ENCODE data around the gene XXYLT1. TPM values are rescaled to one million over a fixed set of nuclear protein-coding genes. Genes with fewer than 3 reads are reported as not detected.
"Not testable (repeated sequence)": the region's sequence is repeated elsewhere in the genome, so short reads cannot be mapped to it uniquely, and the experiment has no call there.

The XXYLT1 gene
- total RNA-seq, 1 donor from 2014 or later, result 10.0 TPM

DNA sequence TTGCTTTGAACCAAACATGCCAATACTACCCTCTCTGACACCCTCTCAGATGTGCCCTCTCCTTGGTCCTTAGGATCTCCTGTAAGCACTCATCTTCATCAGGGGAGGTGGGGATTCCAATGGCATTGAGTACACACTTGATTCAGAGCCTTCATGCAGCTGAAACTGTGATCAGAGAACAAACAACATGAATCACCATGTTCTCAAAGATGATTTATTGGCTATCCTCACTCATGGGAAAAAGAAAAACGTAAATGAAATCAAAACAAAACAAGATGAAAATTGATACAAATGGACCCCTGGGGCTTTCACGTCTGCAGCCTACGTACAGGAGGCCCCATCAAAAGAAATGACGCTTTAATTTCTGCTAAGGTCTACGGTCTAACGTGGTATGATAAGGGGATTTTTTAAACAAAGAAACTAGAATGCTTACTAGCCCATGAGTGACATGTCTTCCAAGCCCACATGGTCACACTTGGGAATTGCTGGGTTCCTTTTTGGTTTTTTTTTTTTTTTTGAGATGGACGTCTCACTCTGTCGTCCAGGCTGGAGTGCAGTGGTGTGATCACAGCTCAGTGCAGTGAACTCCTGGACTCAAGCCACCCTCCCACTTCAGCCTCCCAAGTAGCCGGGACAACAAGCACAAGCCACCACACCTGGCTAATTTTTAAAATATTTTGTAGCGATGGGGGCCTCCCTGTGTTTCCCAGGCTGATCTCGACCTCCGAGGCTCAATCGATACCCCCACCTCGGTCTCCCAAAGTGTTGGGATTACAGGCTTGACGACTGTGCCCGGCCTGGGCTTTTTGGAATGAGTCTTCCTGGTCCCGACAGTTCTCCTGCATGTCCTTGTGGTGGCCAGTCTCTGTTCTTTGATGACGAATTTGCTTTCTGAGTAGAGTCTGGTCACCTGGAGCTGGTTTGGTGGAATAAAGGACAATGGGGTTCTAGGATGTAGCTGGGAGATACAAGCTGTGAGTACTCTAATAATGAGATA is 202.6 kb downstream of the XXYLT1 start:
- intact Hi-C loops (cut with micrococcal nuclease), result no loop called here

DNA sequence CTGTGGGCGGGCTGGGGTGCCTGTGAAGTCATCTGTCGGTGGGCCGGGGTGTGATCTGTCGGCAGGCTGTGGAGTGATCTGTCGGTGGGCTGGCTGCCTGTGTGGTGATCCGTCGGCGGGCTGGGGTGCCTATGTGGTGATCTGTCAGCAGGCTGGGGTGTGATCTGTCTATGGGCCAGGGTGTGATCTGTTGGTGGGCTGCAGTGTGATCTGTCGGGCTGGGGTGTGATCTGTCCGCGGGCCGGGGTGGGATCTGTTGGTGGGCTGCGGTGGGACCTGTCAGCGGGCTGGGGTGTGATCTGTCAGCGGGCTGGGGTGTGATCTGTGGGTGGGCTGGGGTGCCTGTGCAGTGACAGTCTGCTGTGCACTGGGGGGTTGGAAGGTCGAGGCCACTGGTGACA is 204.5 kb downstream of the XXYLT1 start:
- intact Hi-C loops (cut with micrococcal nuclease), result no loop called here

DNA sequence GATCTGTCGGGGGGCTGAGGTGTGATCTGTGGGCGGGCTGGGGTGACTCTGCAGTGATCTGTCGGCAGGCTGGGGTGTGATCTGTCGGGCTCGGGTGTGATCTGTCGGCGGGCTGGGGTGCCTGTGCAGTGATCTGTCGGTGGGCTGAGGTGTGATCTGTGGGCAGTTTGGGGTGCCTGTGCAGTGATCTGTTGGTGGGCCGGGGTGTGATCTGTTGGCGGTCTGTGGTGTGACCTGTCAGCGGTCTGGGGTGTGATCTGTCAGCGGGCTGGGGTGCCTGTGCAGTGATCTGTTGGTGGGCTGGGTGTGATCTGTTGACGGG is 205.1 kb downstream of the XXYLT1 start:
- intact Hi-C loops (cut with micrococcal nuclease), result no loop called here

DNA sequence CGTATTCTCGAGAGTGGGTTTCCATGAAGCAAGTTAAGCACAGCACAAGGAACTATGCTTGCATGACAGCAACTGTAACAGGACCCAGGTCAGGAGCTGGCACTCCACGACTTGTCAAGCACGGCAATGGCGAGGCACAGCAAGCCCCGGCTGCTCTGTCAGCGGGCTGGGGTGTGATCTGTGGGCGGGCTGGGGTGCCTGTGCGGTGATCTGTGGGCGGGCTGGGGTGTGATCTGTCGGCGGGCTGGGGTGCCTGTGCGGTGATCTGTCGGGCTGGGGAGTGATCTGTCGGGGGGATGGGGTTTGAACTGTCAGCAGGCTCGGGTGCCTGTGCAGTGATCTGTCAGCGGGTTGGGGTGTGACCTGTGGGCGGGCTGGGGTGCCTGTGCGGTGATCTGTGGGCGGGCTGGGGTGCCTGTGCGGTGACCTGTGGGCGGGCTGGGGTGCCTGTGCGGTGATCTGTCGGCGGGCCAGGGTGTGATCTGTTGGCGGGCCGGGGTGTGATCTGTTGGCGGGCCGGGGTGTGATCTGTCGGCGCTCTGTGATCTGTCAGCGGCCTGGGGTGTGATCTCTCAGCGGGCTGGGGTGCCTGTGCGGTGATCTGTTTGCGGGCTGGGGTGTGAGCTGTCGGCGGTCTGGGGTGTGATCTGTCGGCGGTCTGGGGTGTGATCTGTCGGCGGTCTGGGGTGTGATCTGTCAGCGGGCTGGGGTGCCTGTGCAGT is 205.7 kb downstream of the XXYLT1 start:
- intact Hi-C loops (cut with micrococcal nuclease), result no loop called here

DNA sequence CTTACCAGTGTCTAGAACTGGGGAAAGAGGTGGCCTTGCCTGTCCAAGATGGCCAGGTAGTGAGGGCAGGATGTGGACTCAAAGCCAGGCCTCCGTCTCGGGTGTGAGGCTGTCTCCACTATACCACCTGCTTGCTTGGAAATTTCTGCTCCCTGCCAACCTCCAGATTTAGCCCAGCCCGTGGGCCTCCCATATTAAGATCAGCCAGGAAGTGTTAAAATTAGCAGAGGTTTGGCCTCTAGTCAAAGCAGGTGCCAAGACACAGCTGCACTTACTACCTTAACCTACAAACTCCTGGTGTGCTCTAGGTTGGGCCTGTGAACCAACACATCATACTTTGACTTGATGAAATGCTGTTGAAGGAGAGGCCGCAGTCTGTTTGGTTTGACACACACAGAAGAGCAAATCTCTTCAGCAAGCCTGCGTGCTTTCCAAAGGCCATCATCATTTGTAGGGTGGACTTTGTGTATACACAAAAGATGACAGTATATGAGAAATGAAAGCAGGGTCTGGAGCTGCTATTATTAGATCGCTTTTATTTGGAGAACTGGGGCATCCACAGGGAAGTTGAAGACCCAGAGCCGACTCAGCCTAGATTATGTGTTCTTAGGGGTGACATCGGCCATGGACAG is 206.5 kb downstream of the XXYLT1 start:
- intact Hi-C loops (cut with micrococcal nuclease), result no loop called here

DNA sequence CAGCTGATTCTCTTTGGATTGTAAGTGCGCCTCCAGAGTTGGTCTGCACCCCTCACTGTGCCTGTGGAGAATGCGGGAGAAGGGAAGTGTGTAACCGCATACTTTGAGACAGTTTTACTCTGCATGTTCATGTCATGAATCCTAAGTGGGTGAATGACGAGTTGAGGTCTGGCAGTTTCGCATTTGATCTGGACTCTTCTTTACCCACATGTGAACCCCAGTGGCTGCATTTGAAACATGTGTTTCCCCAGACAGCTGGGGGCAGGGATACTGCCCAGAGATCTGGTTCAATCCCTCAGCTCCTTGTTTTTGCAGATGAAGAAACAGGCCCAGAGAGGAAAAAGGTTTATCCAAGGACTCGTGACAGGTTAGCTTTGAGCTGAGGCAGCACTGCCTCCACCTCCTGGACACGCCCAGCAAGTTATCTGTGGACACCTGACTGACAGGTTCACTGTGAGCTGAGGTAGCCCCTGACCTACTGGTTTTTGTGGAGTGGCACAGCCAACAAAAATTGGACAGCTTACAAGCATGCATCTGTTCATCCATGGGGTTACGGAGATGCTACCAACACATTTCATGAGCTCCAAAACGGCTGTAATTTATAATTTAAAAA is 207.3 kb downstream of the XXYLT1 start:
- intact Hi-C loops (cut with micrococcal nuclease), result no loop called here

DNA sequence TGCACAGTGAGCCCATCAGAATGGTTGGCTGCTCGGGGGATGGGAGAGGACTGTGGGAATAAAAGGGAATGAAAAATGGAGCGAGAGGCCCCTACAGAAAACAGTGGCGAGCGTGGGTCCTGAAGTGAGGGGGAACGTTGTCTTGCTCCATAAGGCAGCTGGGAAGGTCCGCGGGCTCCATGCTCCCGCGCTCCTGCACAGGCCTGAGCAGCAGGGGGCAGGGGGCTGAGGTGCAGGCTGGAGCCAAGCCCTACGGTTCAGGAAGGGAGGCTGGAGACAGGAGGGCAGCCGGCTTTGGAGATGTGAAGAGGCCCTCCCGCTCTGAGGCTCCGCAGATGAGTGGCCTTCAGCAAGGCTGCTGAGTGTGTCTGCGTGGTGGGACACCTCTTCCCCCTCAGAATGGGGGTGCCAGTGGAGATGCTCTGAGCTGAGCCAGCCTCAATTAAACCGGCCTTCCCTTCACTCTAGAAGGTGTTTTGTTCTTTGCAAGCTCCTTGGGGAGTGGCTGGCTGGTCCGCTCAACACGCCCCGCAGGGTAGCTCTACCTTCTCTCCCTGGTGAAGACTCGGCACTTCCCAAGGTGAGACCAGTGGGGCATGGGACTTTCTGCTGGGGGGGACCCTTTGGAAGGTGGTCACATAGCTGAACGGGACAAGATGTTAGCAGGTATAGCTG is 208.0 kb downstream of the XXYLT1 start:
- intact Hi-C loops (cut with micrococcal nuclease), result no loop called here

DNA sequence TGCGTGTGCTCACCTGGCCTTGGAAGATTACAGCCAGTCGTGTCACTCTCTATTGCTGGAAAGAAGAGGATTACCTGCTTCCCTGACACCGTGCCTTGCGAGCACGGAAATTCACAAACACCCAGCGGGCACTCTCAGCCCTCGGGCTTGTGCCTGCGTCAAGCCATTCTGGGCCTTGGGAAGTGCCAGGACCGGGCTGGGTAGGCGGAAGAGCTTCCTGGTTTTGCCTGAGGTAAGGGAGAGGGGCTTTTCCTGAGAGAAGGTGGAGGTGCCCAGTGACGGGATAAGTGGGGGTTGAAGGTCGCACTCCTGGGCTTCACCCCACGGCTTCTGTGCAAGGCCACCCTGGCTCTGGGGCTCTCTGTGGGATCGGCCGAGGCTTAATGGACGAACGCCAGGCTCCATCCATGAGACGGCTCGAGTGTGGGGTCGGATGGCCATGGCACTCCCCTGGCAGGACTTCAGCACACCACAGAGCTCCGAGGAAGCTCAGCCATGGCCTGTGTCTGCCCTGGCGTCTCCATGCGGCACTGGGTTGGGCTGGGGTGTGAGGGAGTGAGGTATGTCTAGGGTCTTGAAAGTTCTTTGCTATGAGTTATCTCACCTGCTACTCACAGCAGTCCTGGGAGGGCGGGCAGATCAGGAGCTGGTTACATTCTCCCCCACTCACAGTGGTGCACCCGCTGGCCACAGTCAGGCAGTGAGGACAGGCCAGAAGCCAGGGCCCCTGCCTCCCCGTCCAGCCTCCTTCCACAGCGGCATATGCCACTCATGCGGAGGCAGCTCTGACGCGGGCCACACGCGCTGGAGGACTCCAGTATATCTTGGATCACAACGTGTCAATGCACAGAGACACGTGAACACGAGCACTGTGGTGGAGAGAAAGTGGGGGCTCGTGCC is 209.0 kb downstream of the XXYLT1 start:
- intact Hi-C loops (cut with micrococcal nuclease), result no loop called here

DNA sequence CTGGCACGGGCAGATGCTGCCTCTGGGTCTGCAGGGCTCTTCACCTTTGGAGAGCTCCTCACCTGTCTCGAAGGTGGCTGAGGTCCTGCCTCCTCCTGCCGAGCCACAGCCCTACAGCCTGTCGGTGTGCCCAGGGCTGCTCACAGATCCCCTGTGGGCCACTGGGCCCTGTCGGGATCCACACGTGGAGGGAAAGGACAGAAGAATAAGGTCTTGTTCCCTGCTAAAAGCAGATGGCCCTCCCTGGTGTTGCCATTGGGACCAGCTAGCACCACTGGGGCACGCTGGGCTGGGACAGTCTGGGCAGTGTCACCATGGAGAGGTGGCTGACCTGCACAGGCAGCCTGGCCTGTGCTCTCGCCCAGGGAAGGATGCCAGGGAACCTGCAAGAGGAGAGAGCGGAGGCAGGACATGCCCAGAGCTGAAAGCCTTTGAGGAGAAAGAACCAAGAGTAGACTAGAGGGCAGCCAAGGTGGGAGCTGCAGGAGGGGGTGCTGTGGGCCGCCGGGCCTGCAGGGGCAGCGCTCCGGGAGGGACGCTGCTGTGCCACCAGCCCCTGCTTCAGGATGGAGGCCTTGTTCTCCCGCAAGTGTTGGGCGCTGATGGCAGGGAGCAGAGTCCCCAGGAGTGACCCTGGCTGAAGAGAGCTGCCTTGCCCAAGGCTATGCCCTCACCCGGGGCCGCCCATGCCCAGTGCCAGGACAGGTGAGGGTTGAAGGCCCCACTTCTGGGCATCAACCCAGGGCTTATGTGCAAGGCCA is 210.2 kb downstream of the XXYLT1 start:
- intact Hi-C loops (cut with micrococcal nuclease), result no loop called here

DNA sequence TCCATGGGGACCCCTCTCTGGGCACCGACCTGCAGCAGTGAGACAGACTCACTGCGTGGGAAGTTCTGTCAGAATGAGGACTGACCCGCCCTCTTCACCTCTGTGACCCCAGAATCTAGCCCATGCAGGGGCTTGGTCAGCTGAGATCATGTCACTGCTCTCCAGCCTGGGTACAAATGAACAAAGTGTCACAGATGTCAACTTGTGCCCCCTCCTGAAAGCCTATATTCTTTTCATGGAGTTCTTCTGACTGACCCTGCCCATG is 210.8 kb downstream of the XXYLT1 start:
- intact Hi-C loops (cut with micrococcal nuclease), result no loop called here

DNA sequence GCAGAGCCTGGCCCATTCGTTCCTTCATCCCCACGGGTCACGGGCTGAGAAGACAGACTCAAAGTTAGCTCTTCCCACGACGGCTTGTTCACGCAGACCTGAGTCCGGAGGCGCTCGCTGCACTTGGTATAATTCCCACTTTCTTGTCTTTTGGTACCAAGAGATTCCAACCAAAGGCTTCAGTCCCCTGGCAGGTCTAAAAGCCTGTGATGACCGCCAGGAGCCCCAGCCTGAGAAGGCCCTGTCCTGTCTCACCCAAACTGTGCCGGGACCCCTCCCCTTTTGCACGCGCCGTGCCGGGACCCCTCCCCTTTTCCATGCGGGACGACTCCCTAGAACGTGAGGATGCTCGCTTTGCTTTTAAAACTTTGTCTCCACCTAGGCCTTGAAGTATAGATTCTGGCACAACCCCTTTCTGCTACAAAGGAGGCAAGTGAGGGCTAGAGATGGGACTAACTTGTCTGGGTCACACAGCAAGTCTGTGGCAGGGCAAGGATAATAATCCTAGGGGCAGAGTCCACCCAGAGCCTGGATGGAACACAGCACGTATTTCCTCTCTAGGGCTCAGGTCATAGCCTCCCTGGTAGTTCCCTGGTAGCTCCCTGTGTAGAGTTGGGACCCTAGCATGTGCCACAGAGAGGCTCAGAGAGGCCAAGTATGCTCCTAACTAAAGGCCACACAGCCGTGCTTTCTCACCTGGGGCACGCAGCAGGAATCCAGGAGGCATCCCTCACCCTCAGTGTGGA is 211.3 kb downstream of the XXYLT1 start:
- intact Hi-C loops (cut with micrococcal nuclease), result no loop called here

DNA sequence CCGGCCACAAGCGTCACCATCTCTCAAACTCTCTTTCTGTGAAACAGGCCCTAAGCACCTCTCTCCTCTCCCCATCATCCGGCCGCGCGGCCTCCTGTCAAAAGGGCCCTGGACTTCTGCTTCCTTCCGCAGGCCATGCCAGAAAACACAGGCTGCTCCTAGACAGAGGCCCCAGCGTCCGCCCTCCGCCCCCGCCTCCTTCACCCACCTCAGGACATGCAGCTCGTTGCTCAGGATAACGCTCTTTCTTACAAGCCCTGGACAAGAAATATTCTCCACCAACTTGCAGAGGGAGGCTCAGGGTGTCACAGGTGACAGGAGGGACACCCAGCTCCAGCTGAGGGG is 212.0 kb downstream of the XXYLT1 start:
- intact Hi-C loops (cut with micrococcal nuclease), result no loop called here

DNA sequence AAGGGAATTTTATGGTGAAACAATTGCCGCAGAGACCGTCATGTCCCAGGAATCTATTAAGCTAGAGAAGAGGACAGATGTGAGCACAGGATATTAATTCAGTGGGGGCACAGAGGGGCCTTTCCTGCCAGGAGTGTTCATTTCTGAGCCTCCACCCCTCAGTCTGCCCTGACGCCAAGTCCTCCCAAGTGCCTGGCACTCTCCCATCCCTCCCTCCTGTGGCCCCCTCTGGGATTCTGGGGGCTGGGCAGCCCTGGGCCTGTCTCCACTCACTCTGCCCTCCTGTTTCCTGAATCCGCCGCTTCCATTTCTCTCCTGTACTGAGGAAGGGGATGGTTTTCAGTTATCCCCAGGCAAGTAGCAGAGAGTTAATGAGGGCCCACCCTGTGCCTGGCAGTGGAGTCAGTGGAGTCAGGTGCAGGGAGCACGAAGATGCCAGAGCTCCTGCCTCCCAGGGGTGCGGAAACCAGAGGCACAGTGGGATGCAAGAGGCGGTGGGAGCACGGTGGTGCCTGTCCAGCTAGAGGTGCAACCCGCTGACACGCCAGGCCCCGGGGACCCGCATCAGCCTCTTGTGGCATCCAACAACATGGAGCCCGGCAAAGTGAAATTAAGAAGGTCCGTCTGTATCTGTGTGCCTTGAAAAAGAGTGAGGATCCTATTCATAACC is 212.5 kb downstream of the XXYLT1 start:
- intact Hi-C loops (cut with micrococcal nuclease), result no loop called here

DNA sequence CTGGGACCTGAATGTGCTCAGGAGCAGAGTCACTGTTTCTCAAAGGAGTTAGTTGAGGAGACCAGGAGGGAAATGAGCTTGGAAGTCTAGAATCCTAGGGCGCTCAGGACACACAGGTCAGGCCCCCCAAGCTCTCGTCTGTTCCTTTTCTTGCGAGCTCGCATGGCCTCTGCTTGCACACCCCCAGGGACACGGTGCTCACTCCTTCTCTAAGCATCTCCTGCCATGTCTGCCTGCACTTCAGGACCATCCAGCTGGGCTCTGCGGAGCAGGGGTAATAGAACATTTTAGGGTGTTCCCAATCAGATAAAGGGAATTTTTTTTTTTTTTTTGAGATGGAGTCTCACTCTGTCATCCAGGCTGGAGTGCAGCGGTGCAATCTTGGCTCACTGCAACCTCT is 213.2 kb downstream of the XXYLT1 start:
- intact Hi-C loops (cut with micrococcal nuclease), result no loop called here

DNA sequence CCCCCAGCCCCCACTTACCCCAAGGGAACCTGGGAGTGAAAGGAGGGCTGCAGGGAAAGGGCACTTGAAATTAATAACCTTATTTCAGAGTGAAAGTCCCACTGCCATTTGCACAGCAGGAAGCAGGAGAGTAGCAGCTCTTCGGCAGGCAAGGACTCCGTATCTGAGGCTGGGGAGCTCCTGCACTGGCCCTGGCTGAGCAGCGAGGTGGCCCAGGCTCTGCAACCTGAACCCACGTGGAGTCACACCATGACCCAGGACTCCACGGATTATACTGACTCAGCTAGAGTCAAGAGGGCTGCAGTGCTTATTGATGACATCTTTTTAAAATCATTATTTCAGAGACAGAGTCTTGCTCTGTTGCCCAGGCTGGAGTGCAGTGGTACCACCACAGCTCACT is 214.5 kb downstream of the XXYLT1 start:
- intact Hi-C loops (cut with micrococcal nuclease), result no loop called here

DNA sequence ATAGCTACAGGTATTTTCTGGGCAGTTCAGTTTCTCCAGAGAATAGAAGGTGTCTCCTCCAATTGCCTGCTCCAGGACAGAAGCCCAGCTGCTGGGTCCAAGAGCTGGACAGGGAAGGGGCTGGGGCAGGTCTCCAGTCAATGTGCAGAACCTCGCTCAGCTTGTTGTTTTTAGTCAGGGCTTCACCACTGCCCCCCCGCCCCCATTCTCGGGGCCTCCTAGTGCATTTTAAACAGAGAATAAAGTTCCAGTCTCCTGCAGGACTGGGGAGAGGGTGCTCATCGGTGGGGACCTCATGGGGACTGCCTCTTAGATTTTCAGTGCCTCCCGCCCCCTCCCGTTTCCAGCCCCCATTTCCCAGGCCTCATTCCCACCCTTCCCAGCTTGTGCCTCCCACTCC is 216.6 kb downstream of the XXYLT1 start:
- intact Hi-C loops (cut with micrococcal nuclease), result no loop called here

DNA sequence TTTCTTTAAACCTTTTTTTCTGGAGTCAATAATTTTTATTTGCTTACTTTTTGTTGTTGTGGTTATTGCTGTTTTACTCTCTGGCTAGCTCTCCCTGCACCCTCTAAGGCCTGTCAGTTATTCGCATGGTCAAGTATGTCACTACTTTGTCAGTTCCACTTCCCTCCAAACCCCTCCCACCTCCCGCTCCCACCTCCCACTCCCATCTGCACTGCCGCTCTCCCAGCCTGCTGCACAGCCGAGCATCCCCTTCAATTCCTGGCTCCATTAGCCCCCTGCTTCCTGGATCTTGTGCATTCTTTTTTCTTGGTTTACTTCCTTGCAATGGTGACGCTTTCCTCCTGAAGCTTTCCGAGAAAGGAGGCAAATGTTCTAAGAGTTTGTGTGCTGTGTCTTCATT is 218.0 kb downstream of the XXYLT1 start:
- intact Hi-C loops (cut with micrococcal nuclease), result no loop called here

DNA sequence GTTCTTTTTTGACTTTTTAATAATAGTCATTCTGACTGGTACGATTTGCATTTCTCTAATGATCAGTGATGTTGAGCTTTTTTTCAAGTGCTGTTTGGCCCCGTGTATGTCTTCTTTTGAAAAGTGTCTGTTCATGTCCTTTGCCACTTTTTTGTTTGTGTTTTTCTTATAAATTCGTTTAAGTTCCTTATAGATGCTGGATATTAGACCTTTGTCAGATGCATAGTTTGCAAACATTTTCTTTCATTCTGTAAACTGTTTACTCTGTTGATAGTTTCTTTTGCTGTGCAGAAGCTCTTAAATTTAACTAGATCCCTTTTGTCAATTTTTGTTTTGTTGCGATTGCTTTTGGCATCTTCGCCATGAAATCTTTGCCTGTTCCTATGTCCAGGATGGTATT is 220.7 kb downstream of the XXYLT1 start:
- intact Hi-C loops (cut with micrococcal nuclease), result not testable (repeated sequence)
